Erythroblast (primary cell): ENCODE data around the gene CHN2.
A peak's percentile ranks its signal among the peaks of the same experiment; 100 is the strongest.

Source experiments
- DNase-seq, 2 experiments: peaks; one replicate each; lab custom pipeline; 2025; lab: John Stamatoyannopoulos, UW
- GATA1 ChIP-seq: IDR thresholded peaks from 2 replicates; pipeline ENCODE4 v1.6.1; 2011; ENCODE audit warnings: low read depth, mild to moderate bottlenecking, control low read depth, low read length, moderate library complexity
- POLR2A ChIP-seq: IDR thresholded peaks from 2 replicates; pipeline ENCODE4 v1.6.1; 2011; ENCODE audit warnings: mild to moderate bottlenecking, low read length

Gene CHN2

GRCh38 chr7:29391262-29391661 is 196.7 kb downstream of the CHN2 start:
- no peak for DNase-seq
- TF ChIP-seq POLR2A (no peak), GATA1 (no peak)

- no peak for DNase-seq
- TF ChIP-seq GATA1 (no peak), POLR2A (no peak)
These were observed 199.7 kb downstream of the CHN2 start for GRCh38 chr7:29394321-29394720.

GRCh38 chr7:29396563-29396962 is 202.0 kb downstream of the CHN2 start:
- no peak for TF ChIP-seq GATA1
- TF ChIP-seq POLR2A, result no peak

GRCh38 chr7:29397398-29397797 is 202.8 kb downstream of the CHN2 start:
- TF ChIP-seq POLR2A (no peak), GATA1 (no peak)
- DNase-seq, result no peak

More at GRCh38 chr7:29396563-29396962, 202.0 kb downstream of the CHN2 start:
- DNase-seq, result no peak

- TF ChIP-seq GATA1 (no peak), POLR2A (no peak)
- no peak for DNase-seq
These were observed 203.4 kb downstream of the CHN2 start for GRCh38 chr7:29398011-29398410.

GRCh38 chr7:29400437-29400836 is 205.9 kb downstream of the CHN2 start:
- no peak for DNase-seq
- no peak for TF ChIP-seq GATA1
- TF ChIP-seq POLR2A, result no peak

GRCh38 chr7:29401769-29402168 is 207.2 kb downstream of the CHN2 start:
- DNase-seq, result no peak

GRCh38 chr7:29405891-29406290 is 211.3 kb downstream of the CHN2 start:
- TF ChIP-seq GATA1 (no peak), POLR2A (no peak)
- no peak for DNase-seq

More at GRCh38 chr7:29401769-29402168, 207.2 kb downstream of the CHN2 start:
- TF ChIP-seq GATA1 (no peak), POLR2A (no peak)

- no peak for DNase-seq
- TF ChIP-seq GATA1, result no peak
- TF ChIP-seq POLR2A, result no peak
These were observed 211.8 kb downstream of the CHN2 start for GRCh38 chr7:29406366-29406765.

GRCh38 chr7:29408841-29409243 is 214.3 kb downstream of the CHN2 start:
- TF ChIP-seq POLR2A (no peak), GATA1 (no peak)
- peak; percentile 47 to 76 for DNase-seq

GRCh38 chr7:29410996-29411395 is 216.4 kb downstream of the CHN2 start:
- TF ChIP-seq GATA1, result no peak
- no peak for TF ChIP-seq POLR2A
- DNase-seq, result no peak

GRCh38 chr7:29412912-29413311 is 218.3 kb downstream of the CHN2 start:
- no peak for DNase-seq
- TF ChIP-seq GATA1 (no peak), POLR2A (no peak)

GRCh38 chr7:29413626-29414136 is 219.1 kb downstream of the CHN2 start:
- TF ChIP-seq GATA1 (no peak), POLR2A (no peak)
- no peak for DNase-seq

- DNase-seq, result no peak
- TF ChIP-seq GATA1, result no peak
- TF ChIP-seq POLR2A, result no peak
These were observed 219.6 kb downstream of the CHN2 start for GRCh38 chr7:29414216-29414615.

- DNase-seq, result no peak
- TF ChIP-seq POLR2A, result no peak
- TF ChIP-seq GATA1, result no peak
These were observed 220.6 kb downstream of the CHN2 start for GRCh38 chr7:29415215-29415614.

- no peak for DNase-seq
- TF ChIP-seq GATA1 (no peak), POLR2A (no peak)
These were observed 221.8 kb downstream of the CHN2 start for GRCh38 chr7:29416276-29416937.

- no peak for TF ChIP-seq GATA1
- no peak for TF ChIP-seq POLR2A
- no peak for DNase-seq
These were observed 222.3 kb downstream of the CHN2 start for GRCh38 chr7:29416938-29417305.
